Endothelial cell of umbilical vein (primary cell): ENCODE results near the gene LIN28B. TPM values are rescaled to one million over a fixed set of nuclear protein-coding genes. Genes with fewer than 3 reads are reported as not detected.
"Not testable (repeated sequence)": the region's sequence is repeated elsewhere in the genome, so short reads cannot be mapped to it uniquely, and the experiment has no call there.

Source experiments
- BruUV-seq: library from RNA; stranded (reverse); fragments of 400-500 nt; replicated peaks from 2 replicates; lab custom pipeline; 2021; lab: Mats Ljungman, UMichigan
- CTCF ChIA-PET: fragments of 300-600, 350-600 bp; sonication (Branson Sonifier 250); formaldehyde crosslinking; loops from one replicate; lab custom pipeline; 2021; ENCODE audit warnings: antibody characterized with exemption, inconsistent platforms; lab: Charles Lee
- POLR2A ChIA-PET: fragments of 300-600, 350-600 bp; sonication (Branson Sonifier 250); formaldehyde crosslinking; loops from one replicate; lab custom pipeline; 2021; ENCODE audit warnings: antibody characterized with exemption, inconsistent platforms; lab: Charles Lee
- DNase-seq: peaks from one replicate; pipeline ENCODE4 v3.0.0-alpha.2; 2011; ENCODE audit warnings: low read depth, low spot score
- FAIRE-seq: peaks from 2 replicates; lab custom pipeline; 2011; peaks lifted over from hg19 to GRCh38; lab: Jason Lieb, UNC
- H2AFZ ChIP-seq: 2 replicates; pipeline ENCODE4 v1.6.0; 2012; ENCODE audit warnings: low read depth, low read length, control low read depth, inconsistent platforms
- H3K27ac ChIP-seq: 2 replicates; pipeline ENCODE4 v1.5.1; 2011; ENCODE audit warnings: low read depth, mild to moderate bottlenecking, control low read depth, low read length, moderate library complexity; ENCODE audit not compliant: insufficient read depth
- H3K27me3 ChIP-seq, 2 experiments: 2 replicates each; pipeline versions ENCODE4 v1.6.0 to v1.6.1; 2011; ENCODE audit warnings: low read length in 2 of 2, mixed read lengths in 1 of 2; ENCODE audit not compliant: control insufficient read depth in 2 of 2, insufficient read depth in 2 of 2
- H3K36me3 ChIP-seq, 2 experiments: 2 replicates in 1 of 2; 3 replicates in 1 of 2; pipeline ENCODE4 v1.5.1; 2011; ENCODE audit warnings: low read length in 2 of 2, mild to moderate bottlenecking in 1 of 2, moderate library complexity in 1 of 2; ENCODE audit not compliant: control insufficient read depth in 2 of 2, insufficient read depth in 2 of 2; ENCODE audit errors: extremely low read depth in 1 of 2
- H3K4me1 ChIP-seq: 3 replicates; pipeline ENCODE4 v1.5.1; 2011; ENCODE audit warnings: mild to moderate bottlenecking, low read length; ENCODE audit not compliant: control insufficient read depth, insufficient read depth; ENCODE audit errors: extremely low read depth
- H3K4me2 ChIP-seq: 2 replicates; pipeline ENCODE4 v1.6.1; 2011; ENCODE audit warnings: low read length, control low read depth, mixed read lengths; ENCODE audit not compliant: insufficient read depth
- H3K4me3 ChIP-seq, 3 experiments: fragments of 200-600 bp in 1 of 3; sonication (generic), shearing (Covaris generic) in 1 of 3; replicated peaks in 1 of 3; 2 replicates each; pipeline ENCODE4 v1.5.1; 2011 to 2016; ENCODE audit warnings: control low read depth in 3 of 3, low read length in 3 of 3, mild to moderate bottlenecking in 2 of 3, inconsistent platforms in 1 of 3, low read depth in 1 of 3, moderate library complexity in 1 of 3; ENCODE audit not compliant: insufficient read depth in 1 of 3
- H3K79me2 ChIP-seq: 2 replicates; pipeline ENCODE4 v1.6.0; 2012; ENCODE audit warnings: low read length, inconsistent platforms; ENCODE audit not compliant: control insufficient read depth, insufficient read depth
- H3K9ac ChIP-seq: replicated peaks from 2 replicates; pipeline ENCODE3; 2011; ENCODE audit warnings: low read length, control low read depth; ENCODE audit not compliant: insufficient read depth; ENCODE audit errors: extremely low read depth
- H3K9me1 ChIP-seq: replicated peaks from 3 replicates; pipeline ENCODE4 v1.6.0; 2011; ENCODE audit warnings: mild to moderate bottlenecking, low read length; ENCODE audit not compliant: control insufficient read depth, insufficient read depth; ENCODE audit errors: extremely low read depth
- H3K9me3 ChIP-seq: replicated peaks from 2 replicates; pipeline ENCODE4 v1.5.1; 2012; ENCODE audit warnings: low read length, inconsistent platforms; ENCODE audit not compliant: control insufficient read depth, insufficient read depth
- H4K20me1 ChIP-seq: replicated peaks from 2 replicates; pipeline ENCODE3; 2011; ENCODE audit warnings: mild to moderate bottlenecking, low read length; ENCODE audit not compliant: control insufficient read depth, insufficient read depth; ENCODE audit errors: extremely low read depth
- CTCF ChIP-seq, 2 donors: IDR thresholded peaks; 1 replicate in 1 of 2; 2 replicates in 1 of 2; pipeline ENCODE4 v1.5.1; 2011; ENCODE audit warnings: low read length in 2 of 2, mild to moderate bottlenecking in 2 of 2, moderate library complexity in 2 of 2, control low read depth in 1 of 2, inconsistent platforms in 1 of 2, low read depth in 1 of 2; ENCODE audit not compliant: insufficient read depth in 1 of 2; ENCODE audit errors: extremely low read depth in 1 of 2
- EZH2 ChIP-seq: IDR thresholded peaks from 2 replicates; pipeline ENCODE4 v1.6.1; 2012; ENCODE audit warnings: borderline replicate concordance, low read depth, mild to moderate bottlenecking, moderate library complexity, low read length, inconsistent platforms; ENCODE audit not compliant: severe bottlenecking
- FOS ChIP-seq: IDR thresholded peaks from 2 replicates; pipeline ENCODE4 v1.6.1; 2011; ENCODE audit warnings: mild to moderate bottlenecking, low read length, moderate library complexity, borderline replicate concordance; ENCODE audit not compliant: insufficient read depth
- GATA2 ChIP-seq: IDR thresholded peaks from 2 replicates; pipeline ENCODE4 v1.7.0; 2011; ENCODE audit warnings: low read depth, mild to moderate bottlenecking, moderate library complexity, mixed read lengths, low read length; ENCODE audit not compliant: insufficient read length, insufficient read depth
- JUN ChIP-seq: IDR thresholded peaks from 2 replicates; pipeline ENCODE4 v1.6.1; 2011; ENCODE audit warnings: borderline replicate concordance, low read depth; ENCODE audit not compliant: insufficient read length, insufficient read depth
- MAX ChIP-seq: IDR thresholded peaks from 2 replicates; pipeline ENCODE4 v1.6.1; 2011; ENCODE audit not compliant: insufficient read depth, insufficient read length
- MYC ChIP-seq: IDR thresholded peaks from one replicate; pipeline ENCODE4 v1.6.1; 2011; ENCODE audit warnings: mild to moderate bottlenecking, low read depth, low read length
- POLR2A ChIP-seq: IDR thresholded peaks from 2 replicates; pipeline ENCODE4 v1.6.1; 2012; ENCODE audit warnings: low read depth, mild to moderate bottlenecking, control low read depth, low read length
- POLR2AphosphoS5 ChIP-seq: IDR thresholded peaks from 2 replicates; pipeline ENCODE4 v1.6.1; 2012; ENCODE audit warnings: low read depth, mild to moderate bottlenecking, control low read depth, low read length, moderate library complexity; ENCODE audit not compliant: insufficient read depth
- dilution Hi-C: fragments of 300-500 bp; cut with MboI; formaldehyde crosslinking; loops from one replicate; pipeline ENCODE4 v1.15.0; 2019; ENCODE audit warnings: low sequenced_read_pairs; ENCODE audit not compliant: extremely low pct_ligation_motif_present
- intact Hi-C: fragments of 100-400 bp; cut with micrococcal nuclease; formaldehyde crosslinking; loops from one replicate; pipeline ENCODE4 v1.10.0; 2022
- polyA plus RNA-seq, 4 experiments: library from polyadenylated mRNA; depleted of rRNA in 3 of 4; stranded (reverse) in 3 of 4; unstranded in 1 of 4; fragments of >200 nt; gene quantifications; 2 replicates each; pipeline versions ENCODE4 v1.2.1 to v1.2.3, GENCODE V29; 2011 to 2012; ENCODE audit warnings: missing spikeins in 1 of 4
- total RNA-seq: library from RNA; stranded (reverse); gene quantifications from 2 replicates; pipeline ENCODE4 v1.2.3, GENCODE V29; 2021

The LIN28B gene
- total and polyA plus RNA-seq, 2 donors (not counting 3 experiments of a cell fraction or from before 2014, with no cell fraction given): not detected

- Histone ChIP-seq H3K79me2 (no peaks in the 10 kb centered on the region), H3K4me2 (no peak overlapping the region), H3K4me3 (no peak overlapping the region), H2AFZ (no peak overlapping the region), H3K9me1 (no peaks in the 10 kb centered on the region), H3K9ac (no peak overlapping the region), H3K27ac (no peak overlapping the region), H4K20me1 (no peaks in the 10 kb centered on the region), H3K27me3 (no peaks in the 10 kb centered on the region), H3K4me1 (no peaks in the 10 kb centered on the region), H3K36me3 (no peaks in the 10 kb centered on the region), H3K9me3 (no peaks in the 10 kb centered on the region)
- POLR2A ChIA-PET: no interaction called here
- CTCF ChIA-PET: interaction anchor here (0.8 to 6.3 kb wide), 4 partner anchors 11 to 285 kb away, joined by 3 to 91 read pairs (median 6); no protein-coding TSS in a partner anchor
- FAIRE-seq: no peak
- no TSS peak for BruUV-seq
- intact Hi-C loops: no loop called here
- DNase-seq: no peak
- TF ChIP-seq MAX (no peak), EZH2 (no peak), FOS (no peak), CTCF (IDR thresholded peaks at IDR 0.05; ENCODE audit: extremely low read depth in 1 of 2, insufficient read depth in 1 of 2, low read depth in 1 of 2, low read length in 2 of 2) (no peak), POLR2A (no peak), JUN (no peak), POLR2AphosphoS5 (no peak), GATA2 (no peak), MYC (no peak)
- dilution Hi-C loops: loop anchor here (25.0 kb wide), 1 partner anchor 337 kb away; the partner anchor contains the start of gene PREP
These were observed 118.3 kb downstream of the LIN28B start for GRCh38 chr6:105075210-105075609.

- H3K4me3 ChIP-seq, H3K4me1 ChIP-seq, H2AFZ ChIP-seq, H4K20me1 ChIP-seq, H3K27me3 ChIP-seq, intact Hi-C loops, H3K9ac ChIP-seq, BruUV-seq, H3K4me2 ChIP-seq, H3K27ac ChIP-seq, H3K79me2 ChIP-seq, FAIRE-seq, H3K9me1 ChIP-seq, H3K9me3 ChIP-seq, H3K36me3 ChIP-seq, POLR2A ChIA-PET, DNase-seq: not testable (repeated sequence)
- CTCF ChIA-PET: interaction anchor here (1.3 to 6.3 kb wide), 10 partner anchors 19 to 327 kb away, joined by 4 to 207 read pairs (median 20); partner anchors contain the start of genes HACE1 and PREP
- dilution Hi-C loops: loop anchor here (25.0 kb wide), 1 partner anchor 336 kb away; the partner anchor contains the start of gene PREP
These were observed 119.5 kb downstream of the LIN28B start for GRCh38 chr6:105076418-105076817.
